H9 (cell line): Measurements from ENCODE around the gene SUGP1. TPM values are rescaled to one million over a fixed set of nuclear protein-coding genes. Genes with fewer than 3 reads are reported as not detected.

Experiments used
- DNase-seq: peaks from one replicate; pipeline ENCODE4 v3.0.0-alpha.2; 2017
- H2AFZ ChIP-seq: one replicate; pipeline ENCODE4 v1.6.1; 2013; ENCODE audit warnings: mild to moderate bottlenecking, low read length, control low read depth, moderate library complexity
- H2AK5ac ChIP-seq: 2 replicates; pipeline ENCODE4 v1.6.1; 2013; ENCODE audit warnings: low read length, control low read depth, mixed read lengths; ENCODE audit not compliant: insufficient read length
- H2BK120ac ChIP-seq: one replicate; pipeline ENCODE4 v1.6.1; 2013; ENCODE audit warnings: low read depth, mild to moderate bottlenecking, low read length, control low read depth, inconsistent platforms; ENCODE audit not compliant: poor library complexity, severe bottlenecking
- H2BK12ac ChIP-seq: 2 replicates; pipeline ENCODE4 v1.6.1; 2013; ENCODE audit warnings: low read length, control low read depth, mixed read lengths, low read depth; ENCODE audit not compliant: insufficient read length
- H2BK15ac ChIP-seq: 2 replicates; pipeline ENCODE4 v1.6.1; 2013; ENCODE audit warnings: low read depth, low read length, control low read depth
- H2BK20ac ChIP-seq: one replicate; pipeline ENCODE4 v1.6.1; 2013; ENCODE audit warnings: low read depth, mild to moderate bottlenecking, low read length, control low read depth, inconsistent platforms; ENCODE audit not compliant: poor library complexity, severe bottlenecking
- H2BK5ac ChIP-seq: 2 replicates; pipeline ENCODE4 v1.6.1; 2013; ENCODE audit warnings: low read length, control low read depth, mixed read lengths; ENCODE audit not compliant: insufficient read length
- H3K14ac ChIP-seq: 2 replicates; pipeline ENCODE4 v1.6.1; 2013; ENCODE audit warnings: low read length, control low read depth; ENCODE audit not compliant: insufficient read depth
- H3K18ac ChIP-seq: 2 replicates; pipeline ENCODE4 v1.6.1; 2013; ENCODE audit warnings: low read depth, mild to moderate bottlenecking, mixed read lengths, low read length, control low read depth; ENCODE audit not compliant: insufficient read length
- H3K23ac ChIP-seq: 2 replicates; pipeline ENCODE4 v1.6.1; 2013; ENCODE audit warnings: low read length, control low read depth, mixed read lengths, low read depth; ENCODE audit not compliant: insufficient read length
- H3K23me2 ChIP-seq: 2 replicates; pipeline ENCODE4 v1.6.1; 2013; ENCODE audit warnings: low read depth, mild to moderate bottlenecking, mixed read lengths, low read length, control low read depth; ENCODE audit not compliant: insufficient read length, poor library complexity, severe bottlenecking
- H3K27ac ChIP-seq: 2 replicates; pipeline ENCODE4 v1.5.1; 2013; ENCODE audit warnings: low read length, control low read depth, mixed read lengths, low read depth; ENCODE audit not compliant: insufficient read length
- H3K27me3 ChIP-seq: 2 replicates; pipeline ENCODE4 v1.6.1; 2013; ENCODE audit warnings: low read length, control low read depth, inconsistent platforms; ENCODE audit not compliant: insufficient read depth
- H3K4ac ChIP-seq: 2 replicates; pipeline ENCODE4 v1.6.1; 2013; ENCODE audit warnings: low read depth, mild to moderate bottlenecking, control low read depth, inconsistent platforms, low read length, moderate library complexity
- H3K4me1 ChIP-seq: 2 replicates; pipeline ENCODE4 v1.6.1; 2013; ENCODE audit warnings: low read length, control low read depth, inconsistent platforms; ENCODE audit not compliant: insufficient read depth
- H3K4me2 ChIP-seq: 2 replicates; pipeline ENCODE4 v1.6.1; 2013; ENCODE audit warnings: low read length, control low read depth, mixed read lengths; ENCODE audit not compliant: insufficient read length, insufficient read depth
- H3K56ac ChIP-seq: 2 replicates; pipeline ENCODE4 v1.6.1; 2013; ENCODE audit warnings: low read depth, mild to moderate bottlenecking, mixed read lengths, low read length, control low read depth; ENCODE audit not compliant: insufficient read length
- H3K79me1 ChIP-seq: 2 replicates; pipeline ENCODE4 v1.6.1; 2013; ENCODE audit warnings: low read depth, mild to moderate bottlenecking, moderate library complexity, low read length, control low read depth, inconsistent platforms; ENCODE audit not compliant: insufficient read depth, poor library complexity, severe bottlenecking
- H3K79me2 ChIP-seq: 2 replicates; pipeline ENCODE4 v1.6.1; 2013; ENCODE audit warnings: low read length, control low read depth, inconsistent platforms; ENCODE audit not compliant: insufficient read depth
- H3K9ac ChIP-seq: 2 replicates; pipeline ENCODE4 v1.6.1; 2013; ENCODE audit warnings: low read length, control low read depth, mixed read lengths; ENCODE audit not compliant: insufficient read length; ENCODE audit errors: extremely low read depth
- H3K9me3 ChIP-seq: one replicate; pipeline ENCODE4 v1.6.1; 2013; ENCODE audit warnings: low read depth, low read length, inconsistent platforms; ENCODE audit not compliant: control insufficient read depth
- H3T11ph ChIP-seq: one replicate; pipeline ENCODE4 v1.6.1; 2013; ENCODE audit warnings: mild to moderate bottlenecking, low read length, control low read depth, inconsistent platforms
- H4K20me1 ChIP-seq: one replicate; pipeline ENCODE4 v1.6.1; 2013; ENCODE audit not compliant: control insufficient read depth, insufficient read length, insufficient read depth
- H4K5ac ChIP-seq: 2 replicates; pipeline ENCODE4 v1.6.1; 2013; ENCODE audit warnings: low read depth, mild to moderate bottlenecking, mixed read lengths, low read length, control low read depth; ENCODE audit not compliant: insufficient read length
- H4K8ac ChIP-seq: replicated peaks from 2 replicates; pipeline ENCODE4 v1.6.1; 2013; ENCODE audit warnings: low read length, control low read depth, mixed read lengths, low read depth; ENCODE audit not compliant: insufficient read length
- H4K91ac ChIP-seq: 2 replicates; pipeline ENCODE4 v1.6.1; 2013; ENCODE audit warnings: low read depth, mild to moderate bottlenecking, moderate library complexity, mixed read lengths, low read length, control low read depth; ENCODE audit not compliant: insufficient read length
- H3K27ac Mint-ChIP-seq, 3 experiments: 2 replicates in 2 of 3; 3 replicates in 1 of 3; pipeline ENCODE4 v1.8.0; 2020 to 2021; ENCODE audit warnings: mixed read lengths in 3 of 3, mild to moderate bottlenecking in 1 of 3, moderate library complexity in 1 of 3
- H3K27me3 Mint-ChIP-seq: 2 replicates; pipeline ENCODE4 v1.8.0; 2021; ENCODE audit warnings: low read depth, mild to moderate bottlenecking, moderate library complexity, mixed read lengths
- H3K36me3 Mint-ChIP-seq, 3 experiments: 2 replicates in 2 of 3; 3 replicates in 1 of 3; pipeline ENCODE4 v1.8.0; 2020 to 2021; ENCODE audit warnings: low read depth in 3 of 3, mixed read lengths in 3 of 3; ENCODE audit not compliant: insufficient read depth in 1 of 3
- H3K4me1 Mint-ChIP-seq, 2 experiments: 2 replicates each; pipeline ENCODE4 v1.8.0; 2020; ENCODE audit warnings: mixed read lengths in 2 of 2
- H3K4me3 Mint-ChIP-seq, 2 experiments: 2 replicates in 1 of 2; 3 replicates in 1 of 2; pipeline ENCODE4 v1.8.0; 2020 to 2021; ENCODE audit warnings: mild to moderate bottlenecking in 2 of 2, mixed read lengths in 2 of 2, moderate library complexity in 1 of 2
- H3K9me3 Mint-ChIP-seq, 2 experiments: 2 replicates in 1 of 2; 3 replicates in 1 of 2; pipeline ENCODE4 v1.8.0; 2020; ENCODE audit warnings: mild to moderate bottlenecking in 2 of 2, mixed read lengths in 2 of 2, moderate library complexity in 1 of 2
- CTCF ChIP-seq: fragments of 200-600 bp; sonication (generic); conservative IDR thresholded peaks from 3 replicates; pipeline ENCODE4 v1.8.0; 2021; ENCODE audit warnings: antibody characterized with exemption, mild to moderate bottlenecking
- WGBS: extraction: QIAGEN DNeasy Blood & Tissue Kit; methylation state at CpG from one replicate; pipeline ENCODE4 v1.1.7; 2013; ENCODE audit warnings: missing lambda C conversion rate, low lambda C conversion rate, mixed read lengths; ENCODE audit not compliant: insufficient read length; ENCODE audit errors: extremely low coverage; 5-methylcytosine and 5-hydroxymethylcytosine counted together
- total RNA-seq: library from RNA; stranded (reverse); gene quantifications from 2 replicates; pipeline ENCODE4 v1.2.1, GENCODE V29; 2021

Gene SUGP1
- total RNA-seq, 1 experiment from 2014 or later: 103 TPM

- Histone ChIP-seq H3K27ac (no peak overlapping the region), H4K5ac (no peak overlapping the region), H2BK15ac (no peak overlapping the region), H2AFZ (no peak overlapping the region), H3K4me2 (no peak overlapping the region), H3K18ac (no peak overlapping the region), H4K91ac (no peak overlapping the region), H3K4me1 (no peaks in the 10 kb centered on the region), H2BK120ac (no peak overlapping the region), H4K20me1 (no peaks in the 10 kb centered on the region), H2BK12ac (no peak overlapping the region), H3K79me1 (no peaks in the 10 kb centered on the region), H4K8ac (no peak overlapping the region), H3K4ac (no peak overlapping the region), H3K9ac (no peak overlapping the region), H3K9me3 (no peaks in the 10 kb centered on the region), H3K23ac (no peak overlapping the region), H3K56ac (no peak overlapping the region), H3K27me3 (no peaks in the 10 kb centered on the region), H3T11ph (no peak overlapping the region), H3K79me2 (no peaks in the 10 kb centered on the region), H2BK5ac (no peak overlapping the region), H3K23me2 (no peaks in the 10 kb centered on the region), H3K14ac (no peak overlapping the region), H2AK5ac (no peak overlapping the region), H2BK20ac (no peak overlapping the region)
- Mint-ChIP-seq H3K4me3 (no peak overlapping the region), H3K27ac (no peak overlapping the region), H3K36me3 (peaks cover 25 to 65% (median 58%) of the 10 kb centered on the region in 3 experiments), H3K4me1 (no peaks in the 10 kb centered on the region), H3K27me3 (no peaks in the 10 kb centered on the region), H3K9me3 (no peaks in the 10 kb centered on the region)
- WGBS: no CpG with 5 or more reads among the region's 21 CpGs
- no peak for TF ChIP-seq CTCF
- DNase-seq: no peak
Measured at GRCh38 chr19:19345232-19345631, 24.9 kb upstream of the SUGP1 start.
